WERI-Rb-1 (cell line): ENCODE data around the gene SPRTN.

Experiments used
- DNase-seq: peaks from one replicate; pipeline ENCODE4 v3.0.0-alpha.2; 2020
- H3K27ac ChIP-seq: fragments of 250-450 bp; sonication (Bioruptor Pico); 2 replicates; pipeline ENCODE4 v1.5.1; 2020; ENCODE audit warnings: mild to moderate bottlenecking, moderate library complexity
- H3K27me3 ChIP-seq: fragments of 250-450 bp; sonication (Bioruptor Pico); 2 replicates; pipeline ENCODE4 v1.5.1; 2021; ENCODE audit warnings: mild to moderate bottlenecking, low read depth, moderate library complexity; ENCODE audit not compliant: insufficient read depth, severe bottlenecking
- H3K36me3 ChIP-seq: fragments of 250-450 bp; sonication (Bioruptor Pico); 2 replicates; pipeline ENCODE4 v1.5.1; 2020; ENCODE audit warnings: mild to moderate bottlenecking, moderate library complexity
- H3K4me3 ChIP-seq: 2 replicates; pipeline ENCODE4 v1.5.1; 2011; ENCODE audit warnings: low read depth, mild to moderate bottlenecking, control low read depth, low read length
- H3K9me3 ChIP-seq: fragments of 250-450 bp; sonication (Bioruptor Pico); 2 replicates; pipeline ENCODE4 v1.5.1; 2021; ENCODE audit warnings: mild to moderate bottlenecking, moderate library complexity; ENCODE audit not compliant: severe bottlenecking
- TF ChIP-seq, protein P1 (sequence below): IDR thresholded peaks from 2 replicates; pipeline ENCODE4 v1.5.1; 2011; ENCODE audit warnings: low read depth, mild to moderate bottlenecking, control low read depth, inconsistent platforms, low read length

Gene SPRTN

GRCh38 chr1:231374394-231374793 is 36.3 kb downstream of the SPRTN start:
- Histone ChIP-seq H3K4me3 (no peak overlapping the region), H3K9me3 (no peaks in the 10 kb centered on the region), H3K27ac (no peak overlapping the region), H3K36me3 (no peaks in the 10 kb centered on the region), H3K27me3 (no peaks in the 10 kb centered on the region)
- DNase-seq: no peak
- TF ChIP-seq, protein P1, sequence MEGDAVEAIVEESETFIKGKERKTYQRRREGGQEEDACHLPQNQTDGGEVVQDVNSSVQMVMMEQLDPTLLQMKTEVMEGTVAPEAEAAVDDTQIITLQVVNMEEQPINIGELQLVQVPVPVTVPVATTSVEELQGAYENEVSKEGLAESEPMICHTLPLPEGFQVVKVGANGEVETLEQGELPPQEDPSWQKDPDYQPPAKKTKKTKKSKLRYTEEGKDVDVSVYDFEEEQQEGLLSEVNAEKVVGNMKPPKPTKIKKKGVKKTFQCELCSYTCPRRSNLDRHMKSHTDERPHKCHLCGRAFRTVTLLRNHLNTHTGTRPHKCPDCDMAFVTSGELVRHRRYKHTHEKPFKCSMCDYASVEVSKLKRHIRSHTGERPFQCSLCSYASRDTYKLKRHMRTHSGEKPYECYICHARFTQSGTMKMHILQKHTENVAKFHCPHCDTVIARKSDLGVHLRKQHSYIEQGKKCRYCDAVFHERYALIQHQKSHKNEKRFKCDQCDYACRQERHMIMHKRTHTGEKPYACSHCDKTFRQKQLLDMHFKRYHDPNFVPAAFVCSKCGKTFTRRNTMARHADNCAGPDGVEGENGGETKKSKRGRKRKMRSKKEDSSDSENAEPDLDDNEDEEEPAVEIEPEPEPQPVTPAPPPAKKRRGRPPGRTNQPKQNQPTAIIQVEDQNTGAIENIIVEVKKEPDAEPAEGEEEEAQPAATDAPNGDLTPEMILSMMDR: no peak

DNA sequence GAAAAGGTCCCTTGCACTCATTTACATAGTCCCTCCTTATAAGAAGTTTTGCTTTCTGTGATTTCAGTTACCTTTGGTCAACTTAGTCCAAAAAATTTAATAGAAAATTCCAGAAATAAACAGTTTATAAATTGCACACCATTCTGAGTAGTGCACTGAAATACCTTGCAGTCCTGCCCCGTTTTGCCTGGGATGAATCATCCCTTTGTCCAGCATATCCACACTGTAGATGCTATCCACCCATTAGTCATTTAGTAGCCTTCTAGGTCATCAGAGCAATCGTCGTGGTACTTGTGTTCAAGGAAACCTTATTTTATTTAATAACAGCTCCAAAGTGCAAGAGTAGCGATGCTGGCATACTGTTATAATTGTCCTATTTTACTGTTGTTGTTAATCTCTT is 38.0 kb downstream of the SPRTN start:
- TF ChIP-seq, protein P1: no peak
- Histone ChIP-seq H3K27ac (no peak overlapping the region), H3K27me3 (no peaks in the 10 kb centered on the region), H3K36me3 (no peaks in the 10 kb centered on the region), H3K9me3 (no peaks in the 10 kb centered on the region), H3K4me3 (no peak overlapping the region)
- DNase-seq: no peak

DNA sequence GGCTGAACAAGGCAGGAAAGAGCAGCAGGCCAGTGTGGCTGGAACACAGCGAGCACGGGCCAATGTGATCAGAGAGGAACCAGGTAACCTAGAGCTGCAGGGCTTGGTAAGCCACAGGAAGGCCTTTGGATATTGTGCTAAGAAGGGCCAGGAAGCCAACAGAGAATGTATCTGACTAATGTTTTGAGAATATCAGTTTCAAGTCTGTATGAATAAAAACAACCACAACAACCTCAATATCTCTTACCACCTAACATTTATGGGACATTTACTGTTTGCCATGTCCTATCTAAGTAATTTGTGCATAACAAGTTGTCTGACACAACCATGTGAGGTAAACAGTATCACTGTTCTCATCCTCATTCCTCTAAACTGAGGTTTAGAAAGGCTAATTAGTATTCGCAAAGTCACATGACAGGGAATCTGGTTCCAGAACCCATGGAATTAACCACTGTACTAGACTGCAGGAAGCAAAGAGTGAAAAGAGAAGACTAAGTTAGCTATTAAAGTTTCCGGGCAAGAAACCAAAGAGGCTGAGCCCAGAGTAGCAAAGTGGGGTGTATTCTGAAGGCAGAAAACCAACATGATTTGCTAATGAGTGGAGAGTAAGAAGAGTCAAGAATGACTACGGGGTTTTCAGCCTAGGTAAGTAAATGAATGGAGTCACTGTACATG is 38.9 kb downstream of the SPRTN start:
- H3K36me3 ChIP-seq: no peaks in the 10 kb centered on the region
- TF ChIP-seq, protein P1: no peak
- H3K27me3 ChIP-seq: no peaks in the 10 kb centered on the region
- H3K4me3 ChIP-seq: no peak overlapping the region
- no peak for DNase-seq
- H3K9me3 ChIP-seq: no peaks in the 10 kb centered on the region
- H3K27ac ChIP-seq: no peak overlapping the region

- no peak for DNase-seq
These were observed 43.6 kb downstream of the SPRTN start for GRCh38 chr1:231381729-231382128.

DNA sequence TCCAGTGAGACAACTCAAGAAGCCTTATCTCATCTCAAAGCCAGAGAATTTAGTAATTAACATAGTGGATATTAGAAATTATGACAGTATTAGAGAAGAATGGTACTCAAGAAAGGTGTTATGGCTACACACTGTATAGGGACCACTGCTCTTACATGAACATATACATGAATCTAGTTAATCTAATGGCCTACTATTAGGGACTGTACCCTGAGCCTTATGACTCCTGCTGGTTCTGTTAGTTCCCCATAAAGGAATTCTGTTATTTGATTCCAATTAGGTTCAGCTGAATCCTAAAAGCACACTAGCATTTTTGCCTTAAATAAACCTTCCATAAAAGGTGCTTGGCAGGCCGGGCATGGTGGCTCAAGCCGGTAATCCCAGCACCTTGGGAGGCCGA is 44.3 kb downstream of the SPRTN start:
- TF ChIP-seq, protein P1: no peak

More at GRCh38 chr1:231381729-231382128, 43.6 kb downstream of the SPRTN start:
- H3K36me3 ChIP-seq: no peaks in the 10 kb centered on the region
- H3K9me3 ChIP-seq: no peaks in the 10 kb centered on the region
- TF ChIP-seq, protein P1: no peak
- no peak overlapping the region for H3K27ac ChIP-seq
- no peak overlapping the region for H3K4me3 ChIP-seq
- no peaks in the 10 kb centered on the region for H3K27me3 ChIP-seq

More for the DNA sequence above, 44.3 kb downstream of the SPRTN start:
- H3K27me3 ChIP-seq: no peaks in the 10 kb centered on the region
- H3K36me3 ChIP-seq: no peaks in the 10 kb centered on the region
- H3K4me3 ChIP-seq: no peak overlapping the region
- no peaks in the 10 kb centered on the region for H3K9me3 ChIP-seq
- H3K27ac ChIP-seq: no peak overlapping the region
- DNase-seq: no peak
